Stomach (tissue), 4 donors: ENCODE data around the gene COQ10A.

Experiments used
- CTCF ChIP-seq, 7 experiments: fragments of 450-650 bp in 4 of 7; fragments of 200-600 bp in 3 of 7; sonication (generic) in 3 of 7; IDR thresholded peaks; one replicate each; pipeline ENCODE4 v1.5.1; 2016 to 2019; ENCODE audit warnings: antibody characterized with exemption in 7 of 7, control low read depth in 2 of 7, mild to moderate bottlenecking in 1 of 7
- EP300 ChIP-seq: sonication (generic); formaldehyde crosslinking; IDR thresholded peaks from one replicate; pipeline ENCODE4 v1.6.1; 2017; ENCODE audit warnings: antibody characterized with exemption
- POLR2A ChIP-seq, 4 donors: fragments of 450-650 bp; IDR thresholded peaks; one replicate each; pipeline ENCODE4 v1.6.1; 2016; ENCODE audit warnings: antibody characterized with exemption in 4 of 4, control low read depth in 2 of 4, mild to moderate bottlenecking in 1 of 4, moderate library complexity in 1 of 4

DNA sequence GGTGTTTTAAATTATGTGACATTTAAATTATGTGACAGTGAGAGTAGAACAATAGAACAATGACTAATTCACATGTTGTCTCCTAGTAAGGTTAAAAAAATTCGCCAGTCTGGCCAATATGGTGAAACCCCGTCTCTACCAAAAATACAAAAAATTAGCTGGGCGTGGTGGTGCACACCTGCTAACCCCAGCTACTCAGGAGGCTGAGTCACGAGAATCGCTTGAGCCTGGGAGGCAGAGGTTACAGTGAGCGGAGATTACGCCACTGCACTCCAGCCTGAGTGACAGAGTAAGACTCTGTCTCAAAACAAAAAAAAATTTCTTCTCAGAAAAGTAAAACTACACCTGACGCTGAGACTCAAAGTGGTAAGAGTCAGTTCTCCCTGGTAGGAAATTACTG lies 30.7 kb downstream of the COQ10A start:
- no peak for TF ChIP-seq EP300
- TF ChIP-seq POLR2A (IDR thresholded peaks at IDR 0.05): no peak
- no peak for TF ChIP-seq CTCF (IDR thresholded peaks at IDR 0.05)
